Astrocyte of the cerebellum (primary cell): ENCODE results near the gene HIF3A.

Experiments used
- DNase-seq: peaks from one replicate; pipeline ENCODE4 v3.0.0-alpha.2; 2011; ENCODE audit warnings: low read depth
- H3K4me3 ChIP-seq: 2 replicates; pipeline ENCODE4 v1.5.1; 2011; ENCODE audit warnings: mild to moderate bottlenecking, low read depth, low read length, moderate library complexity
- CTCF ChIP-seq: IDR thresholded peaks from 2 replicates; pipeline ENCODE4 v1.5.1; 2012; ENCODE audit warnings: low read length, low read depth, moderate library complexity, mild to moderate bottlenecking; ENCODE audit errors: missing control alignments
- in situ Hi-C: cut with HindIII; loops from 2 replicates; pipeline ENCODE4 v1.10.0; 2017; ENCODE audit warnings: low sequenced_read_pairs

The HIF3A gene

GRCh38 chr19:46328079-46328478 is 31.2 kb downstream of the HIF3A start:
- TF ChIP-seq CTCF: no peak
- DNase-seq: no peak
- in situ Hi-C loops: no loop called here
- no peak overlapping the region for H3K4me3 ChIP-seq

DNA sequence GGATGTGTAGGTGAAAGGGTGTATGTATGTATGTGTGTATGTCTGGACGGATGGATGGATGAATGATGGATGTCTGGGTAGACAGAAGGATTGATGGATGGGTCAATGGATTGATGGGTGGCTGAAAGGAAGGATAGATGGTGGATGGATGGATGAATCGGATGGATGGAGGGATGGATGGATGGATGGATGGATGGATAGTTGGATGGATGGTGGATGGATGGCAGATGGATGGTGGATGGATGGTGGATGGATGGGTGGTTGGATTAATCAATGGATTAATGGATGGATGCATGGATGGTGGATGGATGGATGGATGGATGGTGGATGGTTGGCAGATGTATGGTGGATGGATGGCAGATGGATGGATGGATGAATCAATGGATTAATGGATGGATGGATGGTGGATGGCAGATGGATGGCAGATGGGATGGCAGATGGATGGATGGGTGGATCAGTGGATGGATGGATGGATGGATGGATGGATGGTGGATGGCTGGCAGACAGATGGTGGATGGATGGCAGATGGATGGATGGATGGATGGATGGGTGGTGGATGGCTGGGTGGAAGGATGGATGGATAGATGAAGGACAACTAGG is 33.6 kb downstream of the HIF3A start:
- TF ChIP-seq CTCF: no peak
- no peak overlapping the region for H3K4me3 ChIP-seq
- in situ Hi-C loops: no loop called here
- DNase-seq: no peak

DNA sequence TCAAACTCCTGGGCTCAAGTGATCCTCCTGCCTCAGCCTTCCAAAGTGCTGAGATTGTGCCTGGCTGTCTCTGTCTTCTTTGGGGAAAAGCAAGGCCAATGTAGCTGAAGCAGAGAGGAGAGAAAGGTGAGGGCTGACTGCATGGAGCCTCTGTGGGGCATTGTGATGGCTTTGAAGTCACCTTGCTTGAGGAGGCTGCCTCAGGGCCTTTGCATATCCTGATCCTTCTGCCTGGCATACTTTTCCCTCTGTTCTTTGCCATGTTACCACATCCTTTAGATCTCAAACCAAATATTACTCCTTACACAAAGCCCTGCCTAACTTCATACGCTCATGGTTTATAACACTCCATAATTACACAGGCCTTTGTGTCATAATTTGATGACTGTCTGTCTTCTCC is 40.6 kb downstream of the HIF3A start:
- in situ Hi-C loops: no loop called here
- DNase-seq: no peak
- TF ChIP-seq CTCF: no peak
- H3K4me3 ChIP-seq: no peak overlapping the region

DNA sequence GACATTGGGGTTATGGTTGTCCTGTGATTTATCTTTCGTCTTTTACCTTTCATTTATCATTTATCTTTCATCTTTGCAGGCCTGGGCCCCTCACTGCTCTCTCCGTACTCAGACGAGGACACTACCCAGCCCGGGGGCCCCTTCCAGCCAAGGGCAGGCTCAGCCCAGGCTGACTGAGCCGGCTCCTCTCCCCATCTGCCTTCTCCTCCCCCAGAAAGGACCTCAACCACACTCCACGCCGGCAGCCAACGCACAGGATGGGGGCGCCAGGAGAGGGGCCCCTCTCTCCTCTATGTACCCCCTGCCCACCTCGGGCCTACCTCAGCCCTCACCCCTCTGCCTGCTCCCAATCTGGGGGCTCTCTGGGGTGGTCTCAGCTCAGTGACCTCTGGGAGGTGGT is 42.6 kb downstream of the HIF3A start:
- no peak for DNase-seq
- H3K4me3 ChIP-seq: no peak overlapping the region
- in situ Hi-C loops: no loop called here
- no peak for TF ChIP-seq CTCF

DNA sequence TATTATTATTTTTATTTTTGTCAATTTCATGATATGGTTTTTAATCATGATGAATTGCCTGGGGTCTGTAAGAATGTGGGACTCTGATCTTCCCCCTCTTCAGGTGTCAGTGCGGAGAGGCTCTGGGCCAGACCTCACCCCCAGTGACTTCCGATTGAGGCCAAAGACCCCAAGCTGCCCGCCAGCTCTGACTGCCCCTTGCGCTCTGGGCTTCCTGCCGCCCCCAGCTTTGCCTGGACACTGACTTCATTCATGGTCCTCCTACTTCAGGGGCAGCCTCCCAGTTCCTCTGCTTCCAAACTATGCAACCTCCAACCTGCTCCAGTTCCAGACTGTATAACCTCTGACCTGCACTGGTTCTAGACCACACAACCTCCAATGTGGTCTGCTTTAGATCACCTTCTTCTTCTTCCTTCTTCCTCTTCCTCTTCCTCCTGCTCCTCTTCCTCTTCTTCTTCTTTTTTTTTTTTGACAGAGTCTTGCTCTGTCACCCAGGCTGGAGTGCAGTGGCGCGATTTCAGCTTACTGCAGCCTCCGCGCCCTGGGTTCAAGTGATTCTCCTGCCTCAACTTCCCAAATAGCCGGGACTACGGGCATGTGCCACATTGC is 43.3 kb downstream of the HIF3A start:
- no peak overlapping the region for H3K4me3 ChIP-seq
- no peak for DNase-seq
- in situ Hi-C loops: no loop called here
- no peak for TF ChIP-seq CTCF

DNA sequence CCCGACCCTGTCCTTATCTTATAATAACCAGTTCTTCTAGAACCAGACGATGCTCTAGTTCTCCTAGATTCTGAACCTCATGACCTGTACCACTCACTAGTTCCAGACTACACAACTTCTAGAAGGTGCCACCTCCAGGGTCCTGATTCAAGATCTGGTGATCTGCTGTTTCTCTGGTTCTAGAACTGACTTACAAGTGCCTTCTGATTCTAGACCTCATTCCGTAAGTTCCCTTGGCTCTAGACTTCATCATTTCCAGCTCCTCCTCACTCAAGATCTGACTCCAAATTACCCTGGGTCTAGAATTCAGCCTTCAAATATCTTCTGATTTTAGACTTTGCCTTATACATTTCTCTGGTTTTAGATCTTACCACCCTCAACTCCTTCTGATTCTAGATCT is 45.1 kb downstream of the HIF3A start:
- no peak for DNase-seq
- no peak overlapping the region for H3K4me3 ChIP-seq
- TF ChIP-seq CTCF: no peak

DNA sequence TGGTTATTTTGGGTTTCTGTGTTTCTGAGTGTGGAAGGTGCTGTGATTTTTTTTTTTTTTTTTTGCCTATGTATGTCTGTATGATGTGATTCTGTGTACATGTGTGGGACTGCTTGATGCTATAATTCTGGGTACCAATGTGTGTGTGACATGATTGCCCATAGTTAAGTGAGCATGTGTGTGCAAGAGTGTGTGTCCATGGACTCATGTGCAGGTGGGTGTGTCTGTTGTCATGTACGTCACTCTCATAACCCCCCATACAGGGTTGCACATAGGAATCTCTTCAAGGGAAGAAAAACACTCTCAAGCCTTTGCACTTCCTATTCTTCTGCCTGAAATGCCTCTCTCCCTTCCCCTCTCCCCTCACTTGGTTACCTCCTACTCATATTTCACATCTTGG is 47.5 kb downstream of the HIF3A start:
- TF ChIP-seq CTCF: no peak
- H3K4me3 ChIP-seq: no peak overlapping the region
- no peak for DNase-seq
- in situ Hi-C loops: no loop called here

More for the DNA sequence above, 45.1 kb downstream of the HIF3A start:
- in situ Hi-C loops: no loop called here
